GM18520 (cell line): ENCODE data around the gene PPDPF.
"Not testable (repeated sequence)": the region's sequence is repeated elsewhere in the genome, so short reads cannot be mapped to it uniquely, and the experiment has no call there.

Source experiments
- ATAC-seq: cut with Tn5 transposase; IDR thresholded peaks from one replicate; pipeline ENCODE4 v1.9.1; 2021; ENCODE audit not compliant: unreplicated experiment

PPDPF gene, protein sequence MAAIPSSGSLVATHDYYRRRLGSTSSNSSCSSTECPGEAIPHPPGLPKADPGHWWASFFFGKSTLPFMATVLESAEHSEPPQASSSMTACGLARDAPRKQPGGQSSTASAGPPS

DNA sequence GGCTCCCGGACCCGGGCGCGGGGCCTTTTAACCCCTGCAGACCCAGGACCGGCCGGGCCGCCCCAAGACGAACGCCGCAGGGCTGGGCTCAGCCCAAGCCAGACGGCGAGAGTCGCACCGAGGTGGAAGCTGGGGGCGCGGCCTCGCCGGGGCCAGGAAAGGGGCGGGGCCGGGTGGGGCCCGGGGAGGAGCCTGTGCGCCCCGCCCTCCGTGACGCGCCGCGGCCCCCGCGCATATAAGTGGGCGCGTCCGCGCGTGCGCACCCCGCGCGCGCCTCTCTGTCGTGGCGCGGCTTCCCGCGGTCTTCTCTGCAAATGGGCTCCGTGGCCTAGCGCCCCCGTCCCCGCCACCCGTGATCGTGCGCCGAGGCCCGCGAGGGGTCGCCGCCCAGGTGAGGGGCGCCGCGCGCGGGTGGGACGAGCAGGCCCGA lies at the start of gene PPDPF:
Gene PPDPF, plus strand, starts transcription at position 262 of the 430 bp plus-strand sequence. CDS start 544 bp downstream, outside the sequence.
- ATAC-seq, result peak; percentile 46

DNA sequence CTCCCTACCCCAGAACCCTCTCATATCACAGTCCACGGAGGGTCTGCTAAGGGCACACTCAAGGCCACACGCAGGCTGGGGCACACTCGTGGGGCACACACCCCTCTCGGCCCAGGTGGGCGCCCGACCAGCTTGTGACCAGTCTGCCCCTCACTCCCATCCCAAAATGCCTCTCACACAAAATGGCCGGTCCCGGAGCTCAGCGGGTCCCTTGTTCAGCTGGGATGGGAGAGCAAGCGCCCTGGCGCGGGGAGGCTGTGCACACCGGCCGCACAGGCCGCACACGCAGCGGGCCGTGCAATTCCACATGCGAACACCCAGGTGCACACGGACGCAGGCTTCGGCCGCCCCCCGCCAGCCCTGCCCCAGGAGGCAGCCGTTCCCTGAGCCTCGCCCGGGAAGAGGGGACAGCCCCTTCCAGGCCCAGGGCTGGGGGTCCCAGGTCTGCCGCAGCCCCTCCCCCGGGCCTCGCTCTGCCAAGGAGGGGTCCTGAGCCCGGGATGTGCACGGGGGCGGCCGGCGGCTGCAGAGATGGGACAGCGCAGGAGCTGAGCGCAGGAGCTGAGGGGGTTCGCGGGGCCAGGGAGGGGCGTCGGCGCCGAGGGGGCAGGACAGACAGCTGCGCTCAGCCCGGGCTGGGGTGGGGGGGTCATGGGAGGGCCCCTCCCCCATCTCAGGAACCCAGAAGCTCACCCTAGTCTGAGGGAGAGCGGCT lies 49.4 kb upstream of the PPDPF start:
- no peak for ATAC-seq

DNA sequence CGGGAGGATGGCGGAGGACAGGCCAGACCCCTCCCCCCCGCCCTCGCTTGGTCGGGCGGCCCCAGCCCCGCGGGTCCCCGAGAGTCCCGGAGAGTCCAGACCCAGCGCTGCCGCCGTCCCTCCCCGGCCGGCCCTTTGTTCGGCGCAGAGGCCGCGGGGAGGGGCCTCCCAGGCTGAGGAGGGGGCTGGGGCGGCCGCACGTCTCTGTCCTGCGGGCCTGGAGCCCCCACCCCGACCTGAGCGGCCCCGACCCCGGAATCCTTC lies 48.9 kb upstream of the PPDPF start:
- ATAC-seq, result no peak

DNA sequence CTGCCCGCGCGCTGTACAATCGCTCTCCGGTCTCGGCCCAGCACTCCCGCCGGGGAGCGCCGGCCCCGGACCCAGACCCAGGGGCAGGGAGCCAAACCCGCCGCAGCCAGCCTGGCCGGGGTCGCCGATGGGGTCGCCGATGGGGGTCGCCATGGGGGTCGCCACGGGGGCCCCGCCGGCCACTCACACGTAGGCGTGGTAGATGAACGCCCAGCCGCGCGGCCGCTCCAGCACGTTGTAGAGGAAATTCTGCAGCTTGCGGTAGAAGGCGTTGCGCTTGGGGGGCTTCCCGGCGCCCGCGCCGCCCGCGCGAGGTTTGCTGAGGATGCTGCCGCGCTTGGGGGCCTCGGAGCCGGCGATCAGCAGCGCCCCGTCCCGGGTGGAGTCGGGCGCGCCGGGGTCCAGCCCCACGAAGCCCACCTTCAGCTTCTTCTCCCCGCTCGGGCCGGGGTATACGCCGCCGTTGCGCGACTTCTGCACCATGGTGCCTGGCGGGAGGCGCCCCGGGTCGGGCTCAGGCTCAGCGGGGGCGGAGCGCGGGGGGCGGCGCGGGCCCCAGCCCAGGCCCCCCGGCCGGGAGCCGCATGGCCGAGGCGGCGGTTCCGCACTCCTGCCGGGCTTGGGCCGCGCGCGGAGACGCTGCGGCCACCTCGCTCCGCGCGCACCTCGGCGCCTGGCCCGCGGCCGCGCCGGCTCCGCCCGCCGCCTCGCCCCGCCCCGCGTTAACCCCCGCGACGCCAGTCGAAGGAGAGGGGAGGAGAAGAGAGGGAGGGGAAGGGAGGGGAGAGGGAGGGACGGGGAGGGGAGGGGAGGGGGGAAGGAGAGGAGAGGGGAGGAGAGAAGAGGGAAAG lies 48.4 kb upstream of the PPDPF start, which contains the start of gene KCNQ2:
Gene KCNQ2, minus strand, starts transcription at position 675 of the 851 bp plus-strand sequence. Its CDS starts 192 bp downstream, at position 483.
- no peak for ATAC-seq

DNA sequence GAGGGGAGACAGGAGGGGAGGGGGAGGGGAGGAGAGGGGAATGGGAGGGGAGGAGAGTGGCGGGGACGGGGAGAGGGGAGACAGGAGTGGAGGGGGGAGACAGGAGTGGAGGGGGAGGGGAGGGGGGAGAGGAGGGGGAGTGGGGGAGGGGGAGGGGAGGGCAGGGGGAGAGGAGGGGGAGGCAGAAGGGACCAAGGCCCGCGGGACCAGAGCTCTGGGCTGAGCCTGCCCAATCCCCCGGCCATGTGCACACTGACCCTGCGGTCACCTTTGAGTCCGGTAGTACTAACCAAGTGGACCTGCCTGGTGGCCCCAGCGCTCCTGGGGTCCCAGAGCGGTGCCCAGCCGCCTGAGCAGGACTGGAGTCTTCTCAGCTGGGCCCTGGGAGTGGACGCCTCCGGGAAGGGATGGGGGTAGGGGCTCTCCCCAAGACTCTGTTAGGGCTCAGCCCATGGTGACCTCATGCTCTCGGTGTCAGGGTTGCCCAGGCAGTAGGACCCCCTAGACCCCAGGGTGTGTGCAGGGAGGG lies 47.6 kb upstream of the PPDPF start:
- no peak for ATAC-seq

DNA sequence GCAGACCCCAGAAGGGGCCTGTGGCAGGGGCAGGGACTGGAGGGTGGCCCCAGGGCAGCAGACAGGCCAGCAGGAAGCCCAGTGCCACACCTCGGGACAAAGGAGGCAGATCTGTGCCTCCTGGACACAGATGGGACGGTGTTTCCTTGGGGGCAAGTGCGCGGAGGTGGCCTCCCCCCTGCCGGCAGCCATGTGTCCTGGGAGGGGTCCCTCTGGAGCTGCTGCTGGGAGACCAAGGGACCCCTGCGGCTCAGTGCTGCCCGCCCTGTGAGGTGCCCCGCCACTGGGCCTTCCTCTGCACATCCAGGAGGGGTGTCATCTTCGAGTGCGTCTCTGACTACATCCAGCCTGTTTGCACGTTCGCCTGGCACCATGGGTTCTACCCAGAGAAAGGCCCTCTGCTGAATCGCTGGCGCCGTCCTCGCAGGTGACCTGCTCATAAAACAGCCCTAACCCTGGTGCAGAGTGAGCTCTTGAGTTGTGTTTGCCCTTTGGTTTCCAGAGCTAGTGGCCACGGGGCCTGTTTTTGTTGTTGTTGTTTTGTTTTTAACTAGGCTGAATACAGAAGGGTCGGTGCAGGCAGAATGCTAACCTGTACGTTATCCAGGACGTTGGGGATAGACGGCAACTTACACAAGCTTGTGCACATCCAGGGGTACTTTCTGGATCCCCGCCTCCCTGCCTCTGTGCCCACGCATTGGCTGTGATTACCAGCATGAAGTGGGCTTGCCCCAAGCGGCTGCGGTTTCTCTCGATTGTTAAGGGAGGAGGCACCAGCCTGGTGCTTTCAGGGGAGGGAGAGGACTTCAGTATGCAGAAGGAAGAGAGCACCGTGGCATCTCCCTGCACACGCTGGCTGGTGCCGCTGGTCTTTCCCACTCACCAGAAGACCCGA lies 46.8 kb upstream of the PPDPF start:
- no peak for ATAC-seq

DNA sequence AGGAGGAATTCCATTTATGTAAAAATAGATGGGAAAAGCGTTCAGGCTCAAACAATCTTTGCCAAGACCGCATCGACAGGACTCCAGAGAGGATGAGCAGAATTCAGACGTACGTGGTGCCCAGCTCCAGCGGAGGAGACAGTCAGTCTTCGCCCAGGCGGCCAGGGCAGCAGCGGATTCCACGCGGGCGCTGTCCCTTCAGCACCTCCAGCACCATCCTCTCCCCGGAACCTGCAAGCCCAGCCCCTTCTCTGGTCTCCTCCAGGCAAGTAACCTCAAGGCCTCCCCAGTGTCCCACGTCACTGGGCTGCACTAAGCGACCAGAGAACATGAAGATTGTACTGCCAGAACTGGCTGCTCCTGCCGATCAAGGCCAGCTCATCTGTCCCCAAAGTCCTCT lies 45.4 kb upstream of the PPDPF start:
- ATAC-seq, result no peak

DNA sequence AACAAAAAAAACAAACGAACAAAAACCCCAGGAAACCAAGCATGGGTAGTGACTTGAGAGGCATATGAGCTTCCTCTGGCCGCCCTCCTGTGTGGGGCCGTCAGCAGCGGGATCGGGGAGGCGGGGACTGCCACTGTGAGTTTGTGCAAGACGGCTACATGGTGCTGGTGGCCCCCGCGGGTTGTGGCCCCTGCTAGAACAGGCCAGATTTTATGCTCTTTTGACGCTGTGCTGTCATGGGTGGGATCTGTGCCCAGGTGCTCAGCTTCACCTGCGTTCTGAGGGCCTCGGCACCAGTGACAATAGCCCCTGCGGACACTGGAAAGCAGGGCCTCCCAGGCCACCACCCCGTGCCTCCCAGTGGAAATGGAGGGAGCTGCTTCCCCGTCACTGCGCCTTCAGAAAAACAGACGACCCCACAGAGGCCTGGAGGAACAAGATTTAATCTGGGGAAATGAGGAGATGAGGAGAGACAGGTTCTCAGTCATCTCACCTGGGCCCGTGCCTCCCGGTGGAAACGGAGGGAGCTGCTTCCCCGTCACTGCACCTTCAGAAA lies 43.4 kb upstream of the PPDPF start:
- no peak for ATAC-seq

DNA sequence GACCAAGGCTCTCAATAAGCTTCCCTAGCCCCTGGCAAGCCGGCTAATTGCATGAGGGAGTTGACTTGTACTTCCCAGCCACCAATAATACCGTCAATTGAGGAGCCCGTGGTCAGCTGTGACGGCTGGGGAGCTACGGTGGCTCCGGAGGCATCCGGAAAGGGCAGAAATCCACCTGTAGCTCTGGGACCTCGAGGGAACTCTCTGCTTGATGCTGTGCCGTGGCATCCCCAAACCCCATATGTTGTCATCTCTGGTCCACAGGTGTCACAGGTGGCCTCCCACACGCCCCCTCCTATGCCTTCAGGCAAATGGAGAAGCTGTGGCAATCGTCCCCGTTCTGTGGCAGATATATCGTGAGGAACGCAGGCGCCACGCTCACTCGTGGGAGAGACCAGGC lies 42.6 kb upstream of the PPDPF start:
- no peak for ATAC-seq

DNA sequence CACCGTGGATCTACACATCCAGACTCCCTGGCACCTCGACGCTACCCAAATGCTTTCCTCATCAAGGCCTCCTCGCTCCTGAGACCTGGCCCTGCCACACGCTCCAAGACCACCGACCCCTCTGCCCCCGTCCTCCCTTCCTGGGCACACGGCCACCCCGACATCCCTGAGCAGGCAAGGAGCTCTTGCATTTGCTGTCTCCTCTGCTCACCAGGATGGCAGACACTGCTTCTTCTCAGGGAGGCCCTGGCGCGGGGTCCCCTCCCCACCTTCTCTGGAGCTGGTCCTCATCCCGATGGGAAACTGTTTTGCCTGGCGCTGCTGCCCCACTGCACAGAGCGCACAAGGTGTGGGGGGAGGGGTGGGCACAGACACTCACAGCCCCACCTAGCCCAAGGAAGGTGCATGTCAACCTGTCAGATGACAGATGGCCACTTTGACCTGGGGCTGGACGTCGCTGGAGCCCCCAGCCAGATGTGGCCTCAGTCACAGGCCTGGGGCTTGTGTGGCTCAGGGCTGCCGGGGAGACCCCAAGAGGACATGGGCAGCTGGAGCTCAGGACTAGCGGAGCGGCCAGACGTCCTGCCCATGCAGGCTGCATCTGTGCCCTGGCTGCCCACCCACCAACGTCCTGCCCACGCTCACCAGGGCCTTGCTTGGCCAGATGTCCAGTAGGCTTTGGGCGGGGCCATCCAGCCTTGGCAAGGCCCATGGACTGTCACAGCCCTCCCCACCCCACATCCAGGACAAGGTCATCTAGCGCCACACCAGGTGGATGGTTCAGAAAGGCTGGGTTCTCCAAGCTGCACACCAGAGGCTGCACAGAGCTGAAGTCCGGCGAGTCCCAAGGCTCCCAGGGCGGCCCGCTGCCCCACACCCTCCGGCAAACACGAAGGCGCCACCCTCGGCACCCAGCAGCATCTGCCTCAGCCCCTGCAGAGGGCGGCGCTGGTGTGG lies 41.9 kb upstream of the PPDPF start:
- no peak for ATAC-seq

DNA sequence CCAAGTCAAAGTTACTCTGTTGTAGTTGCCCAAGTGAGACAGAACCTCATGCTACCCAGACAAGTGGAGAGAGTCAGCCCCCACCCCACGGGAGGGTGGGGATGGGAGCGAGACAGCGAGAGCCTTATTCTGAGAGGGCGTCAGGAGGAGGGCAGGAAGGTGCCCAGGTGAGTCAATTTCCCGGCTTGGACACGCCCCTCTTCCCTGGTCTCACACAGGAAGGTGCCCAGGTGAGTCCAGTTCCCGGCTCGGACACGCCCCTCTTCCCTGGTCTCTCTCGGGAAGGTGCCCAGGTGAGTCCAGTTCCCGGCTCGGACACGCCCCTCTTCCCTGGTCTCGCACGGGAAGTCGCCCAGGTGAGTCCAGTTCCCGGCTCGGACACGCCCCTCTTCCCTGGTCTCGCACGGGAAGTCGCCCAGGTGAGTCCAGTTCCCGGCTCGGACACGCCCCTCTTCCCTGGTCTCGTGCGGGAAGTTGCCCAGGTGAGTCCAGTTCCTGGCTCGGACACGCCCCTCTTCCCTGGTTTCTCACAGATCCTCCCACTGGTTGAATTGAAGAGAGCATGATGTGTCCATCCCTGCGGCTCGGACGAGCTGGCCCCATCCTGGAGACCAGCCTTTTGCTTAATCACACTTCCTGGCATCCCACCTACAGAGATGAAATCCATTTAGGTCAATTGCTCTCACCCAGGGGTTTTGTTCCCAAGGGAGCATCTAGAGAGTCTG lies 40.7 kb upstream of the PPDPF start:
- not testable (repeated sequence) for ATAC-seq

DNA sequence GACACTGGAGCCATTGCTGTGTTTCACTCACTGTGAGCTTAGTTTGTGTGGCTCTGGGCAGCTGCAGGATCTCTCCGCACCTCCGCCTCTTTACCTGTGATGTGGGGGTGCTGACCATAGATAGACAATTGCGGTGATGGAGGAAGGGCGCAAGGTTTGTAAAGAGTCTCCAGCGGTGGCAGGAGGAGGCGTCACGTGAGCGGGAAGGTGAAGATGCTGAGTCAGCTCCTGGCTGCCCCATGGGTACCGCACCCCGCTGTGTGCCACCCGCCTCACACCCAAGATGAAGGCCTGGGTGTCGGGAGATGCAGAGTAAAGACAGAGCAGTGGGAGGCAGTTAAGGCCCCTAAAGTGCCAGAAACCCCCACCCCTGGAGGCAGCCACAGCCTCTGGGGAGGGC lies 39.1 kb upstream of the PPDPF start:
- no peak for ATAC-seq

DNA sequence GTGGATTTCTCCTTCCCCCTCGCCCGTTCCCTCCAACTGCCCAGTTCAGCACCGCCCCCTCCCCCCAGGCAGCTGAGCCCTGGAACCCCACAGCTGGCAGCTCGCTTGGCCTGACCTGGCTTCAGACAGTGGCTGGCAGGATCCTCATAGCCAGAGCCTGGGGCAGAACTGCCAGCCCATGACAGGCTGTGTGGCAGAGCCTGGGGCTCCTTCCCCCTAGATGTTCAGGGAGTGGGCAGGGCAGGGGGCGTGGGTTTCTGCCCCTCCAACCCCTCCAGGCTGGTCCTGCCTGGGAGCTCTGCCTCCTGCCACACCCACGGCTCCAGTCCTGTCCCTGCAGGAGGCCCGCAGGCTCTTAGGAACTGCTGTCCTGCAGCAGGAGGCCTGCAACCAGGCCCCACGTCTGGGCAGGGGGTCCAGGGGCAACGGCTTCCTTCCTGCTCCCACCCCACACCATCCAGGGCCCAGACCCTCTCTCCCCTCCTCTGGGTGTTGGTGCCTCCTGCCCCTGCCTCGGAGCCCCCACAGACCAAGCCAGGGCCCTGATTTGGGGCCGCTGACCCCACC lies 38.5 kb upstream of the PPDPF start:
- ATAC-seq, result no peak

DNA sequence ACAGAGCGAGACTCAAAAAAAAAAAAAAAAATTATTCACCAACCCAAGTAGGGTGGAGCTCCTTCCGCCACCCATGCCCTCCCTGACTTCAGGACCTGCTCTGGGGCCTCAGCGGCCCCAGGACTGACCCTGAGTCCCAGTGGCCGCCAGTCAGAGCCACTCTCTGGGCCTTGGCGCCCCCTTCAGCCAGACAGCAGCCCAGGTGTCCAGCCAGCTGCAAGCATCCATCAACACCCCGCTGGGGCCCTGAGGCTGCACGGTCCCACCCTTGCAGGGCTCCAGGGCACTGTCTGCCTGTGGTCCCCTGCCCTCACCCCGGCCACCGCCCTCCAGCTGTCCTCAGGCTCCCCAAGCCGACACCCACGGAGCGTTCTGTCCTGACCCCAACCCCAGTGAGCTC lies 36.7 kb upstream of the PPDPF start:
- no peak for ATAC-seq

DNA sequence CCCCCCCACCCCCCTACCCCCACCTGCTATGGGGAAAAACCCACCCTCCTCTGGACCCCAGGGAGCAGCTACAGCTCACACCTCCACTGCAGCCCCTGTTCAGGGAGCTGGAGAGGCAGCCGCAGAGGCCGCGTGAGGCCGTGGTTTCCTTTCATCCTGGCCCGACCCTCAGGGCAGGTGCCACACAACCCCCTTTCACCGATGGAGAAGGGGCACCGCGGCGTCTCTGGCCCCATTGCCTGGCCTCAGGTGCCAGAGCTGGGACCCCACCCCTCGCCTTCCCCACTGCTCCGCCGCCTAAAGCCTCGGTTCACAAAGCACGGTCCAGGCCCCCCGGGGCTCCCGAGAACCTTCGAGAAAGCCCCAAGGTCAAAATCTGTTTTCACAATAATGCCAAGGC lies 36.3 kb upstream of the PPDPF start:
- no peak for ATAC-seq

DNA sequence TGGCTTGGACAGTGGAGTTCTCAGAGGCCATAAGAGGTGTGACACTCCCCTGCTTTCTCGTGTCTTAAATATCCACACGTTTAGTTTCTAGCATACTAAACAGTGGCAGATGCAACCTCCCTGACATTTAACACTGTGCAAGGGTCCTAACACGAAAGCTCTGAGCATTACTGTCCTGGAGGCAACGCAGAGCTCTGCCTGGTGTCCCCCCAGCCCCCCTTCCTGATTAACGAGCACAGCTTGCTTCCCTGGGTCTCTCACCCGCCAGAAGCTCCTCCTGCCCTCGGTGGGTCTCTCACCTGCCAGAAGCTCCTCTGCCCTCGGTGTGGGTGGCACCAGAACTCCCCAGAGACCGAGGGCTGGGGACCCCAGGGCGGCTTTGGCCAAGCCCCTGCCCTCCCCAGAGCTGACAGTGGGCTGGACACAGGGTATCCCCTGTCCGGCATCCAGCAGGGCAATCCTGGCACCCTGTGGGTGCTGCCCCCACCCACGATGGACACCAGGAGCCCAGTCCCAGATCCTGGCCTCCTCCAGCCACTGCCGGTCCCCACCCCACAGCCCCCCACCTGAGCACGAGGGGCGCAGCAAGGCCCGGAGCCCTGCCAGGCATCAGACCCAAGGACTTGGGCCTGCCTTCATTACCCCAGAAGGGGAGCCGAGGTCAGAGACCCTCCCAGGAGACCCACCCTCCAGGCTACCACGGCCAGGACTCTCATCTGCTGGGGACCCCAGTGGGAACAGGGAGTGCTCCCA lies 35.7 kb upstream of the PPDPF start:
- no peak for ATAC-seq

DNA sequence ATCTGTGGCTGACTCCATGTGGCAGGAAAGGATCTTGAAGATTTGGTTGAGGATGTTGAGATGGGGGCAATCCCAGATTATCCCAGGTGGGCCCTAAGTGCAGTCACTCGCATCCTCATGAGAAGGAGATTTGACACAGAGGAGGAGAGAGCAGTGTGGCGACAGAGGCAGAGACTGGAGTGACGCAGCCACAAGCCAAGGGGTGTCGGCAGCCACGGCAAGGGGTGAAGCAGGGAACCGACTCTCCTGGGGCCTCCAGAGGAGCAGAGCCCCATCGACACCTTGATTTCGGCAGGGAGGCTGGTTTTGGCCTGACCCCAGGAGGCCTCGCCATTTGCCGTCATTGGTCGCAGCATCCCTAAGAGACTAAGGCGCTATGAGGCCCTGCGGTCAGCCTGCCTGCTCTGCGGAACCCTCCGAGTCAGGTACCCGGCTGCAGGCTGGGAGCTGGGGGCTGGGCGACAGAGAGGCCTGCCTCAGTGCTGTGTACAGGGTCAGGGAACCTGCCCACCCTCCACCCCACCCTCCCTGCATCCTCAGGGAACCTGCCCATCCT lies 34.2 kb upstream of the PPDPF start:
- ATAC-seq, result no peak
